ENCODE measurements around the gene LMX1B. TPM values are rescaled to one million over a fixed set of nuclear protein-coding genes. Genes with fewer than 3 reads are reported as not detected.

The LMX1B gene
- polyA plus RNA-seq, 1 experiment: not detected

DNA sequence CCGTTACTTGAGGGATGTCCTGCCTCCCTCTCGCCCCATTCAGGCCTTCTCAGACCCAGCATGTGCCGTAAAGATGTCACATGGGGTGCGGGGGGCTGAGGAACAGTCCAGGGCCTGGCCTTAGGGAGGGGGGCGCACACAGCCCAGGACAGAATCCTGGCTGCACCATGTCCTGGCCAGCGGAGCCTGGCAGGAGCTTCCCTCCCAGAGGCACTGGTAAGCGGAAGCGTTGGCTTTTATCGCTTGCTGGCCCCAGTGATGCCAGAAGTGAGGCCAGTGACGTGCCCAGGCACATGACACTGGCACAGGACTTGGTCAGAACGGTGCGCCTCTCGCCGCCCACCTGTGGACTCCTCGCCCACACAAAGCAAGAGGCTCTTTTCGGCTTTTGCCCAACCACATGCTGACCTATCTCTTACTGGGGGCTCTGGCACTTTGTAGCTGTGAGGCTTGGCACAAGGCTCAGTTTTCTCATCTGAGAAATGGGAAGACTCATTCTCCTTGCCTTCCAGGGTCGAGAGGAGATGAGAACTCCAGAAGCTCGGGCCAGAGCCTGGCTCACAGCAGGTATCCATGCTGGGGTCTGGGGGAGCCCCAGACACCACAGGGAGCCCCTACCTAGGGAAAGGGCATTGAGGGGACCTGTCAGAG lies 59.0 kb downstream of the LMX1B start:
- TF ChIP-seq, protein P1, sequence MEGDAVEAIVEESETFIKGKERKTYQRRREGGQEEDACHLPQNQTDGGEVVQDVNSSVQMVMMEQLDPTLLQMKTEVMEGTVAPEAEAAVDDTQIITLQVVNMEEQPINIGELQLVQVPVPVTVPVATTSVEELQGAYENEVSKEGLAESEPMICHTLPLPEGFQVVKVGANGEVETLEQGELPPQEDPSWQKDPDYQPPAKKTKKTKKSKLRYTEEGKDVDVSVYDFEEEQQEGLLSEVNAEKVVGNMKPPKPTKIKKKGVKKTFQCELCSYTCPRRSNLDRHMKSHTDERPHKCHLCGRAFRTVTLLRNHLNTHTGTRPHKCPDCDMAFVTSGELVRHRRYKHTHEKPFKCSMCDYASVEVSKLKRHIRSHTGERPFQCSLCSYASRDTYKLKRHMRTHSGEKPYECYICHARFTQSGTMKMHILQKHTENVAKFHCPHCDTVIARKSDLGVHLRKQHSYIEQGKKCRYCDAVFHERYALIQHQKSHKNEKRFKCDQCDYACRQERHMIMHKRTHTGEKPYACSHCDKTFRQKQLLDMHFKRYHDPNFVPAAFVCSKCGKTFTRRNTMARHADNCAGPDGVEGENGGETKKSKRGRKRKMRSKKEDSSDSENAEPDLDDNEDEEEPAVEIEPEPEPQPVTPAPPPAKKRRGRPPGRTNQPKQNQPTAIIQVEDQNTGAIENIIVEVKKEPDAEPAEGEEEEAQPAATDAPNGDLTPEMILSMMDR (IDR thresholded peaks at IDR 0.05; ENCODE audit: low read depth, low read length): no peak
- CTCF ChIA-PET: interaction anchor here (2.1 kb wide), 1 partner anchor 33 kb away, joined by 8 read pairs; no protein-coding TSS in a partner anchor
- POLR2A ChIA-PET: no interaction called here
- H3K27ac ChIP-seq (ENCODE audit: low read depth, low read length): no peak overlapping the region
- no peaks in the 10 kb centered on the region; the same call in 1 of the 2 replicates for H3K9me3 ChIP-seq (ENCODE audit: control insufficient read depth, insufficient read depth, low read length)
- H3K27me3 ChIP-seq (ENCODE audit: control insufficient read depth, insufficient read depth, low read length): peaks cover 74% of the 10 kb centered on the region
- no peak overlapping the region for H3K4me3 ChIP-seq (ENCODE audit: low read depth, low read length)
- DNase-seq (ENCODE audit: low read depth, low spot score): no peak

DNA sequence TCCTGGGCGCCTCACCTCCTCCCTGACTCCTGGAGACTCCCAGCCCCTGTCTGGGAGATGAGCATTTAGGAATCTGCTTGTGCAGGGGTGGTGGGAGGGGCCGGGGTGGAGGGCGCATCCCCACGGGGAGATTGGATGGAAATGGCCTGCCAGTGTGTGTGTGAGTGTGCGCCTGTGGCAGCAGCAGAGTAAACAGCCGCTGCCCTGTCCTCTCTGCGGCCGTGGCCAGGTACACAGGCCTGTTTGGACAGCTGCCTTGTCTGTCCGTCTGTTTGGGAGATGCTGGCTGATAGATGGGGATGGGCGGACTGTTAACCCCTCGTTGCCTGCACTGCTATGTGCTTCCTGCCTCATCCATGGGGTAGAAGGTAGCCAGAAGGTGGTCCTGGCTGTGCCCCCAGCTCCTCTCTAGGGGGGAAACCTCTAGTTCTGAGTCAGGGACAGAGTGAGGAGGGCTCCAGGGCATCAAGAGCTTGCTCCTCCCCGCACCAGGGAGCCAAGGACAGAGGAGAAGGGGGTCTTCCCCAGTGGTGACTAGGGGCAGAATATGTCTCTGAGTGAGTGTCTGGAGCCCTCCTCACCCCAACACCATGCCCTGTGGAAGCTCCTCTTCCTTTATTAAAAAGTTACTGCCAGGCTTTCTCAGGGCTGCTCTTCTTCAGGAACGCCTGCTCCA lies 60.1 kb downstream of the LMX1B start:
- POLR2A ChIA-PET: no interaction called here
- CTCF ChIA-PET: interaction anchor here (2.1 kb wide), 1 partner anchor 31 kb away, joined by 8 read pairs; no protein-coding TSS in a partner anchor
- Histone ChIP-seq H3K27me3 (ENCODE audit: control insufficient read depth, insufficient read depth, low read length) (peaks cover 74% of the 10 kb centered on the region), H3K9me3 (ENCODE audit: control insufficient read depth, insufficient read depth, low read length) (no peaks in the 10 kb centered on the region; the same call in 1 of the 2 replicates), H3K4me3 (ENCODE audit: low read depth, low read length) (no peak overlapping the region), H3K27ac (ENCODE audit: low read depth, low read length) (no peak overlapping the region)
- DNase-seq (ENCODE audit: low read depth, low spot score): no peak
- TF ChIP-seq, protein P1 (IDR thresholded peaks at IDR 0.05; ENCODE audit: low read depth, low read length): no peak

DNA sequence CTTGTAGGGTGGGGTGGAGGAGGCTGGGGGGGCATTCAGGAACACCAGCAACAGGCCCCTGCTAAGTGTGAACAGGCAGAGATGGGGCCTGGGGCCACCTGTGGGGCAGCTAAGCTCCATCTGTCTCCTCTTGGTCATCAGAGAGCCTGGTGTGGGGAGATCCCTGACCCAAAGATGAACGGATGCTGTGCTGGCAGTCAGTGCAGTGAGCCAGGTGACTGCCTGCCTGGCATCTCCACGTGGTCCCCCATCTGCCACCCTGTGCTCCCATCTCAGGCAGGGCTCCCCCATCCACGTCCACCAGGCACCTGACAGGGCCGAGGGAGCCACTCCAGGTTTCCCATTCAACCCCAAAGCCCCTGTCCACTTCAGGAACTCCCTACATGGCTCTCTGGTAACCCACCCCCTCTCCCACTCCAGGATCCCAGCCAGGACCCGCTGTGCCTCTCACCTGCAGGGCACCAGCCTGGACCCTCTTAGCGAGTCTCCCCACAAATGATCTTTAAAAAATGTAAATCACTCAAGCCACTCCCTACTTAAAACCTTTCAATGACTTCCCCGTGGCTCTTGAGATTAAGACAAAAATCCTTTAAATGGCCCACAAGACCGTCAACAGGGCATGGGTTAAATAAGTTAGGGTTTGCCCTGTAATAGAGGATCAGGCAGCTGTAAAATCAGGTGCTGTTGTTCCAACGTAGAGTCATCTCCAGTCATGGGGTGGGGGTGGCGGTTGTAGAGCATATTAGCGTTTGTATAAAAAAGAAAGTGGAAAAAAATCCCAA lies 60.8 kb downstream of the LMX1B start:
- Histone ChIP-seq H3K27me3 (ENCODE audit: control insufficient read depth, insufficient read depth, low read length) (peaks cover 77% of the 10 kb centered on the region), H3K9me3 (ENCODE audit: control insufficient read depth, insufficient read depth, low read length) (no peaks in the 10 kb centered on the region; the same call in 1 of the 2 replicates), H3K27ac (ENCODE audit: low read depth, low read length) (no peak overlapping the region), H3K4me3 (ENCODE audit: low read depth, low read length) (no peak overlapping the region)
- POLR2A ChIA-PET: no interaction called here
- CTCF ChIA-PET: no interaction called here
- TF ChIP-seq, protein P1 (IDR thresholded peaks at IDR 0.05; ENCODE audit: low read depth, low read length): no peak
- no peak for DNase-seq (ENCODE audit: low read depth, low spot score)

DNA sequence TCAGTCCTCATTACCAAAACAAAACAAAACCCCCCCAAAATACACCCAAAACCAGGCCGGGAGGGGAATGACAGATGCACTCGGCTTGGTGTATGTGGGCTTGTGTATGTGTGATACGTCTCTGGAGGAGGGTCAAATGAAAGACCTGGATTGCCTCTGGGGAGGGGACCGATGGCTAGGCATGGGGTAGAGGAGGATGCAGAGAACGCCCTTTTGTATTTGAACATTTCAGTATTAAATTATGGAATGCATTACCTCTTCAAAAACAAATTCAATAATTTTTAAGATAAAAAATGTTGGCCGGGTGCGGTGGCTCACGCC lies 61.4 kb downstream of the LMX1B start:
- DNase-seq (ENCODE audit: low read depth, low spot score): no peak
- Histone ChIP-seq H3K27ac (ENCODE audit: low read depth, low read length) (no peak overlapping the region), H3K27me3 (ENCODE audit: control insufficient read depth, insufficient read depth, low read length) (peaks cover 82% of the 10 kb centered on the region), H3K9me3 (ENCODE audit: control insufficient read depth, insufficient read depth, low read length) (no peaks in the 10 kb centered on the region; the same call in 1 of the 2 replicates), H3K4me3 (ENCODE audit: low read depth, low read length) (no peak overlapping the region)
- POLR2A ChIA-PET: no interaction called here
- CTCF ChIA-PET: no interaction called here
- TF ChIP-seq, protein P1 (IDR thresholded peaks at IDR 0.05; ENCODE audit: low read depth, low read length): no peak
